Measurements from ENCODE around the gene EPB41L5. TPM values are rescaled to one million over a fixed set of nuclear protein-coding genes. Genes with fewer than 3 reads are reported as not detected.

EPB41L5 gene
- total RNA-seq, 1 experiment from 2014 or later: 19.0 TPM

GRCh38 chr2:120179396-120179795 lies 166.5 kb downstream of the EPB41L5 start:
- ChIA-PET POLR2A (no interaction called here), CTCF (interaction anchor here (0.5 to 1.4 kb wide), 3 partner anchors 70 to 891 kb away, joined by 3 to 5 read pairs (median 4); no protein-coding TSS in a partner anchor)
- Mint-ChIP-seq H3K4me3 (ENCODE audit: unreplicated experiment) (no peak overlapping the region), H3K36me3 (ENCODE audit: insufficient read depth, unreplicated experiment) (peaks cover 9% of the 10 kb centered on the region), H3K27me3 (ENCODE audit: insufficient read depth, unreplicated experiment) (no peaks in the 10 kb centered on the region), H3K9me3 (ENCODE audit: unreplicated experiment) (no peaks in the 10 kb centered on the region), H3K27ac (ENCODE audit: low read depth, unreplicated experiment) (no peak overlapping the region), H3K4me1 (ENCODE audit: insufficient read depth, unreplicated experiment) (peaks cover 7% of the 10 kb centered on the region)
- intact Hi-C loops (cut with micrococcal nuclease): no loop called here
- DNase-seq (ENCODE audit: unreplicated experiment): no peak
- TF ChIP-seq CTCF (IDR thresholded peaks at IDR 0.05; ENCODE audit: unreplicated experiment): no peak
- no TSS peak for BruUV-seq (replicated peaks)

GRCh38 chr2:120180066-120180465 lies 167.2 kb downstream of the EPB41L5 start:
- no peak for TF ChIP-seq CTCF (IDR thresholded peaks at IDR 0.05; ENCODE audit: unreplicated experiment)
- H3K4me3 Mint-ChIP-seq (ENCODE audit: unreplicated experiment): no peak overlapping the region
- H3K4me1 Mint-ChIP-seq (ENCODE audit: insufficient read depth, unreplicated experiment): peaks cover 7% of the 10 kb centered on the region
- no peaks in the 10 kb centered on the region for H3K27me3 Mint-ChIP-seq (ENCODE audit: insufficient read depth, unreplicated experiment)
- H3K27ac Mint-ChIP-seq (ENCODE audit: low read depth, unreplicated experiment): no peak overlapping the region
- H3K36me3 Mint-ChIP-seq (ENCODE audit: insufficient read depth, unreplicated experiment): peaks cover 9% of the 10 kb centered on the region
- intact Hi-C loops (cut with micrococcal nuclease): no loop called here
- ChIA-PET CTCF (interaction anchor here (0.5 to 1.4 kb wide), 4 partner anchors 70 to 890 kb away, joined by 3 to 5 read pairs (median 4); no protein-coding TSS in a partner anchor), POLR2A (no interaction called here)
- H3K9me3 Mint-ChIP-seq (ENCODE audit: unreplicated experiment): no peaks in the 10 kb centered on the region
- DNase-seq (ENCODE audit: unreplicated experiment): no peak
- BruUV-seq (replicated peaks): no TSS peak

DNA sequence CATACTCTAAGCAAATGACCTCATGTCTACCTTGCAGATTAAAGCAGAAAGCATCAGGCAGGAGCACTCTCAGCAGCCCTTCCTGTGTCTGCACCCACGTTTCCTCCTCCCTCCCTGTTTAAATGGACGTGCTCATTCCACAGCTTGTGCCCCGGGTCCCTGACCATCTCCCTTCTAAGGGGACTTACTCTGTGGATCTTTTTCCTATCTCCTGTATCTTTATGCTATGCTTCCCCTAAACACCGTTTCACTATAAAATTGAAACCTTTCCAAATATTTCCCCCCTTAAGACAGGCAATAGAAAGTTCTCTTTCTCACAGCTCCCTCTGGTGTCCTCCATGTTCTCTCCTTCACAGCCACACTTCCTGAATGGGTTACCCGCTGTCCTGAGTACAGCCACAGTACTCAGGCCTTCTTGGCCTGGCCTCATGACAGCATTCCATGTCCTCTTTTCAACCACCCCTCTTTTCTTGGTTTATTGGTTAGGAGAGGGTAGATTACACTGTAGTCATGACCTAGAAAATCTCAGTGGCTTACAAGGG lies 169.2 kb downstream of the EPB41L5 start:
- H3K4me1 Mint-ChIP-seq (ENCODE audit: insufficient read depth, unreplicated experiment): peaks cover 3% of the 10 kb centered on the region
- peaks cover 9% of the 10 kb centered on the region for H3K36me3 Mint-ChIP-seq (ENCODE audit: insufficient read depth, unreplicated experiment)
- CTCF ChIA-PET: no interaction called here
- no peak for DNase-seq (ENCODE audit: unreplicated experiment)
- H3K9me3 Mint-ChIP-seq (ENCODE audit: unreplicated experiment): no peaks in the 10 kb centered on the region
- POLR2A ChIA-PET: no interaction called here
- TF ChIP-seq CTCF (IDR thresholded peaks at IDR 0.05; ENCODE audit: unreplicated experiment): no peak
- H3K27ac Mint-ChIP-seq (ENCODE audit: low read depth, unreplicated experiment): no peak overlapping the region
- no peak overlapping the region for H3K4me3 Mint-ChIP-seq (ENCODE audit: unreplicated experiment)
- BruUV-seq (replicated peaks): no TSS peak
- no peaks in the 10 kb centered on the region for H3K27me3 Mint-ChIP-seq (ENCODE audit: insufficient read depth, unreplicated experiment)
- intact Hi-C loops (cut with micrococcal nuclease): no loop called here

DNA sequence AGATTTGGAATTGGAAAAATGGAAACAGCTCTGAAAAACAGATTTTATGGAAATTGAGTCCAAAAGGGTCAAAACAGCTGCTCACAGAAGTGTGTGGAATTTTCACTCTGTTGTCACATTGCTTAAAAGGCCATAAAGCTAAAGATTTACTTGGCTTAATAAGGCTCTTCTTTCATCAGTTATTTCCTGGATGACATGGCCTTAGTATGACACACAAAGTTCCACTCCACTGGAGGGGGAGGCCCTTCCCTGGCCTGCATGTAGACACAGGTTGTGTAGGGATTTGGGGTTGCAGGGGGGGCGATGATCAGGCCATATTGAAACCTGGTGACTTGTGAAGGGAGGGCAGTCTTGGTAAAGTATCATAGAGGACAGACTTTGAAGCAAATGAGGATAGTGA lies 176.3 kb downstream of the EPB41L5 start:
- Mint-ChIP-seq H3K4me1 (ENCODE audit: insufficient read depth, unreplicated experiment) (no peaks in the 10 kb centered on the region), H3K36me3 (ENCODE audit: insufficient read depth, unreplicated experiment) (no peaks in the 10 kb centered on the region), H3K4me3 (ENCODE audit: unreplicated experiment) (no peak overlapping the region), H3K27ac (ENCODE audit: low read depth, unreplicated experiment) (no peak overlapping the region), H3K27me3 (ENCODE audit: insufficient read depth, unreplicated experiment) (no peaks in the 10 kb centered on the region), H3K9me3 (ENCODE audit: unreplicated experiment) (peaks cover 11% of the 10 kb centered on the region)
- no peak for DNase-seq (ENCODE audit: unreplicated experiment)
- intact Hi-C loops (cut with micrococcal nuclease): no loop called here
- ChIA-PET POLR2A (no interaction called here), CTCF (no interaction called here)
- TF ChIP-seq CTCF (IDR thresholded peaks at IDR 0.05; ENCODE audit: unreplicated experiment): no peak
- BruUV-seq (replicated peaks): no TSS peak

All from MCF 10A (cell line).